GM12891 (cell line): ENCODE measurements around the gene BTG3. TPM values are rescaled to one million over a fixed set of nuclear protein-coding genes. Genes with fewer than 3 reads are reported as not detected.

Experiments used
- DNase-seq: peaks from one replicate; pipeline ENCODE4 v3.0.0; 2011; ENCODE audit warnings: low spot score; ENCODE audit not compliant: insufficient read length
- FAIRE-seq: peaks from 2 replicates; lab custom pipeline; 2011; peaks lifted over from hg19 to GRCh38; lab: Jason Lieb, UNC
- PAX5 ChIP-seq: IDR thresholded peaks from 2 replicates; pipeline ENCODE4 v1.6.1; 2011; ENCODE audit warnings: low read length, moderate library complexity, mild to moderate bottlenecking; ENCODE audit not compliant: insufficient read depth, severe bottlenecking
- POLR2A ChIP-seq: IDR thresholded peaks from 2 replicates; pipeline ENCODE4 v1.6.1; 2011; ENCODE audit warnings: low read depth, low read length, control low read depth
- POLR2AphosphoS5 ChIP-seq: IDR thresholded peaks from 2 replicates; pipeline ENCODE4 v1.6.1; 2011; ENCODE audit warnings: low read depth, low read length, control low read depth
- POU2F2 ChIP-seq: IDR thresholded peaks from 2 replicates; pipeline ENCODE4 v1.6.1; 2011; ENCODE audit warnings: low read depth, mild to moderate bottlenecking, control low read depth, low read length, moderate library complexity
- SPI1 ChIP-seq: IDR thresholded peaks from 2 replicates; pipeline ENCODE4 v1.6.1; 2011; ENCODE audit warnings: low read depth, low read length, control low read depth
- TAF1 ChIP-seq: IDR thresholded peaks from 2 replicates; pipeline ENCODE4 v1.6.1; 2011; ENCODE audit warnings: low read depth, low read length, control low read depth
- polyA plus RNA-seq: library from polyadenylated mRNA; unstranded; fragments of >200 nt; gene quantifications from one replicate; pipeline ENCODE4 v1.2.1, GENCODE V29; 2012; ENCODE audit warnings: low read depth, missing spikeins, inconsistent platforms; ENCODE audit not compliant: missing spikeins

The BTG3 gene
- 23.7 TPM for polyA plus RNA-seq

GRCh38 chr21:17612565-17613241 is at the start of gene BTG3:
Gene BTG3 (minus strand): TSS chr21:17612901. CDS start chr21:17609144, 3,757 bp downstream.
- FAIRE-seq = peak; percentile 90
- TF ChIP-seq POLR2A (peak; percentile 56; the same call in 1 of the 2 replicates), TAF1 (no peak; the same call in 1 of the 2 replicates), POU2F2 (no peak), POLR2AphosphoS5 (peak; percentile 67; the same call in 1 of the 2 replicates), SPI1 (no peak), PAX5 (no peak)
- peak; percentile 86 for DNase-seq

GRCh38 chr21:17660862-17661261 is 48.2 kb upstream of the BTG3 start:
- FAIRE-seq = no peak
- DNase-seq = no peak
- TF ChIP-seq POLR2A (no peak), SPI1 (no peak), TAF1 (no peak), POLR2AphosphoS5 (no peak), PAX5 (no peak), POU2F2 (no peak)

- FAIRE-seq (no peak), DNase-seq (no peak)
- TF ChIP-seq POU2F2 (no peak), TAF1 (no peak), POLR2AphosphoS5 (no peak), PAX5 (no peak), POLR2A (no peak), SPI1 (no peak)
Observed at GRCh38 chr21:17660452-17660851, 47.8 kb upstream of the BTG3 start.

- FAIRE-seq (no peak), DNase-seq (no peak)
Observed at GRCh38 chr21:17658931-17659330, 46.2 kb upstream of the BTG3 start.

GRCh38 chr21:17651526-17651925 is 38.8 kb upstream of the BTG3 start:
- DNase-seq (no peak), FAIRE-seq (no peak)
- TF ChIP-seq TAF1 (no peak), PAX5 (no peak), POU2F2 (no peak), SPI1 (no peak), POLR2AphosphoS5 (no peak), POLR2A (no peak)

More at GRCh38 chr21:17658931-17659330, 46.2 kb upstream of the BTG3 start:
- TF ChIP-seq POLR2A = no peak
- TF ChIP-seq POU2F2 = no peak
- no peak for TF ChIP-seq SPI1
- no peak for TF ChIP-seq TAF1
- no peak for TF ChIP-seq PAX5
- no peak for TF ChIP-seq POLR2AphosphoS5

- TF ChIP-seq POLR2AphosphoS5 = no peak
- no peak for TF ChIP-seq PAX5
- no peak for TF ChIP-seq TAF1
- TF ChIP-seq POU2F2 = no peak
- no peak for TF ChIP-seq SPI1
- no peak for TF ChIP-seq POLR2A
- FAIRE-seq (no peak), DNase-seq (no peak)
Observed at GRCh38 chr21:17650292-17650691, 37.6 kb upstream of the BTG3 start.

- TF ChIP-seq POU2F2 = no peak
- no peak for TF ChIP-seq SPI1
- no peak for TF ChIP-seq PAX5
- TF ChIP-seq POLR2AphosphoS5 = no peak
- TF ChIP-seq POLR2A = no peak
- no peak for TF ChIP-seq TAF1
- FAIRE-seq (no peak), DNase-seq (no peak)
Observed at GRCh38 chr21:17646790-17647189, 34.1 kb upstream of the BTG3 start.

GRCh38 chr21:17644186-17644585 is 31.5 kb upstream of the BTG3 start:
- no peak for TF ChIP-seq TAF1
- TF ChIP-seq POLR2AphosphoS5 = no peak
- no peak for TF ChIP-seq POU2F2
- TF ChIP-seq SPI1 = no peak
- TF ChIP-seq POLR2A = no peak
- no peak for TF ChIP-seq PAX5
- no peak for DNase-seq
- no peak for FAIRE-seq

GRCh38 chr21:17640821-17641220 is 28.1 kb upstream of the BTG3 start:
- TF ChIP-seq SPI1 (no peak), POLR2AphosphoS5 (no peak), TAF1 (no peak), PAX5 (no peak), POLR2A (no peak), POU2F2 (no peak)
- DNase-seq (no peak), FAIRE-seq (no peak)

- no peak for DNase-seq
- TF ChIP-seq POLR2A = no peak
- TF ChIP-seq TAF1 = no peak
- no peak for TF ChIP-seq POU2F2
- TF ChIP-seq PAX5 = no peak
- no peak for TF ChIP-seq SPI1
- TF ChIP-seq POLR2AphosphoS5 = no peak
- no peak for FAIRE-seq
Observed at GRCh38 chr21:17636711-17637110, 24.0 kb upstream of the BTG3 start.
